ENCODE data around the gene EIPR1. TPM values are rescaled to one million over a fixed set of nuclear protein-coding genes. Genes with fewer than 3 reads are reported as not detected.

EIPR1 gene
- total RNA-seq, 1 donor from 2014 or later: 43.0 TPM

DNA sequence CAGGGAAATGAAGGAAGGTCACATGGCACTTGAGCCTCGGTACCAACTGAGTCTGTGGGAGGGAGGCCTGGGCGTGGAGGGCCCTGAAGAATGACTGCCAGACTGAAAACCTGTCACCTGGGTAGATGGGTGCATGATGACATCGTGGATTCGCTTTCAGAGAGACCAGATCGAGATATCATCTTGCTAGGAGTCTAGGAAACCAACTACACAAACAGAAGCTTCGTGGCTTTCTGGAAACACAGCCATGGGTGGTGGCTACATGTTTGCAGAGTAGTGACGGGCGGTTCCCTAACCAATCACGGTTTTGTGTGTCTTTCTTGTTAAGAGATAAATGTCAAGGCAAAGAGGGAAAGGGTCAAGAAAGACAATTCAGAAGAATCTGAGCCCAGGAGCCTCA, 155.0 kb downstream of the EIPR1 start:
- intact Hi-C loops (cut with micrococcal nuclease): loop anchor here (2.0 to 10.0 kb wide), 3 partner anchors 20 to 332 kb away; partner anchors contain the start of genes EIPR1 and RNASEH1

DNA sequence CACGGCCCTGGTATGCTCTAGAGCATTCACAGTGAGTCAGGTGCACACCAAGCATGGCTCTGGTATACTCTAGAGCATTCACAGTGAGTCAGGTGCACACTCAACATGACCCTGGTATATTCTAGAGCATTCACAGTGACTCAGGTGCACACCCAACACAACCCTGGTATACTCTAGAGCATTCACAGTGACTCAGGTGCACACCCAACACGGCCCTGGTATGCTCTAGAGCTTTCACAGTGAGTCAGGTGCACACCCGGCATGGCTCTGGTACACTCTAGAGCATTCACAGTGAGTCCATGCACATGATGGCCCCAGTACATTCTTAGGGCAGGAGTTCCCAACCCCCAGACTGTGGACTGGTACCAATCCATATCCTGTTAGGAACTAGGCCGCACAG, 158.1 kb downstream of the EIPR1 start:
- intact Hi-C loops (cut with micrococcal nuclease): no loop called here

DNA sequence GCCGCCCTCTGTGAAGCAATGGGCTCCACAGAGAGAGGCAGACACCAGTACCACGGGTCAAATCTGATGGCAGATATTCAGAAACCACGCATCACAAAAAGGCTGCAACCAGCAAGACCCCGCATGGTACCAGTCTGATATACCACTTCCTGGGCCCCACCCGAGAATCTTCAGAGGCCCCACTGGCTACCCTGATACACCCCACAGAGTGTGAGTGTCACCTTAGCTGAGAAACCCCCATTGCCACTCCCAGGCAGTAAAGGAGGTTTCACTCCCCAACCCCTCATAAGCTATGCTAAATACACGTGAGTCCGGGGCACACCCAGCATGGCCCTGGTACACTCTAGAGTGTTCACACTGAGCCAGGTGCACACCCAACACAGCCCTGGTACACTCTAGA, 160.0 kb downstream of the EIPR1 start:
- intact Hi-C loops (cut with micrococcal nuclease): no loop called here

DNA sequence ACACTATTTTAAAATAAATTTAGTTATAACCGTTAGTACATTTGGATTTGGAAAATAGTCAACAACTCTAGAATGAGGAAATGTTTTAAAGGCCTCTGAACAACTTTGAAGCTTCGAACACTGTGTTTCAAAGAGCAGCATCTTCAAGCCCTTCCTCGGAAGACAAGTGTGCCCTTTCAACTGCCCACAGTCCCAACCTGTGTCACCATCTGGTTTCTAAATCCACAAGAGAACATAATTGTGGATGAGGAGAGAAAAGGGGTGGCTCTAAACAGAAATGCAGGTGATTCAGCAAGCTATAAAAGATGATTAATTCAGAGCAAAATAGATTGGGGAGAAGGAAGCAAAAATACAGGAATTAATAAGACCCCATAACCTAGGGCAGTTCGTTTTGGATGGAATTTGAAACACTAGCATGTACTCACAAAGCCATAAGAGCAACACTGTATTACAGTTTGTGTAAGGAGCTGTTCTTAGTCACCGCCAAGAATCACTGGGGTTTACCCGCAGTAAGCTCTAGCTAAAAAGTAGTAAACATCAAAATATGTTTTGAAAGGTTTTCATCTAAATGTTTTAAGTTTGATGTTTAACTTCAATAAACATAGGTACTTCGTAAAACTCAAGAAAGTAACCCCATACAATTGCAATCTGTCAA, 160.7 kb downstream of the EIPR1 start:
- intact Hi-C loops (cut with micrococcal nuclease): no loop called here

DNA sequence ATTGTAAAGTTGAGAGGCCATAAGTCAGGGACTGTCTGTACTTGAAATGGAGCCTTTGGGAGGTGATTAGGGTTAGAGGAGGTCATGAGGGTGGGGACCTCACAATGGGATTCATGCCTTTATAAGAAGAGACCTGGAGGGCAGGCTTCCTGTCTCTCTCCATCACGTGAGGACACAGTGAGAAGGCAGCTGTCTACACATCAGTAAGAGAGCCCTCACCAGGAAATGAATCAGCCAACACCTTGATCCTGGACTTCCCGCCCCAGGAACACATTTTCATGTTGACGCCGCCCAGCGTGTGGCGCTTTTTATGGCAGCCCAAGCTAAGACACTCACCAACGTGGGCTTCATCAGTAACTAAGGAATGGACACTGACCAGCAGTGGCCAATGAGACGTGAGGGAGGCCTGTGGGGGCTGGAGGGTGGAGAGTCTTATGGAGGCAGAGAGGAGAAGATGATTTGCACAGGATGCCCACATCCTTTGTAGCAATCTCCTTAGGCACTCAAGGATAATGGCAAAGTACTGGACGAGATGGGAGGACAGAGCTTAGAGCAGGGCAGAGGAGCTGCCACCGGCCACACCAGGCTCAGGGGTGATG, 162.7 kb downstream of the EIPR1 start:
- intact Hi-C loops (cut with micrococcal nuclease): no loop called here

DNA sequence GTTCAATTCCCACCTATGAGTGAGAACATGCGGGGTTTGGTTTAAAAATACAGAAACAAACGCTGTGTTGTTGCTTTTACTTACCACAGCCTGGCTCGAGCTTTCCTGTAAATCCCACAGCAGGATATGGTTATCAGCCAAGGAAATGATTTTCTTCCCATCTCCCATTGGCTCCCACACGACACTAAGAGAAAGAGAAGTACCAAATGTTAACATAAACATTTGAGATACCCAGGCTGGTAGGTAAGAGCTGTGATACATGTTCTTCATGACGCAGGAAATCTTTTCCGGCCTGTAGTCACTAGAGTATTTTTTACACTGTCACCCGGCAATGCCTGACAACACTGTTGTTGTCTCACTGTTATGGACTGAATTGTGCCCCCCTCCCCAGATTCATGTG, 163.6 kb downstream of the EIPR1 start:
- intact Hi-C loops (cut with micrococcal nuclease): no loop called here

DNA sequence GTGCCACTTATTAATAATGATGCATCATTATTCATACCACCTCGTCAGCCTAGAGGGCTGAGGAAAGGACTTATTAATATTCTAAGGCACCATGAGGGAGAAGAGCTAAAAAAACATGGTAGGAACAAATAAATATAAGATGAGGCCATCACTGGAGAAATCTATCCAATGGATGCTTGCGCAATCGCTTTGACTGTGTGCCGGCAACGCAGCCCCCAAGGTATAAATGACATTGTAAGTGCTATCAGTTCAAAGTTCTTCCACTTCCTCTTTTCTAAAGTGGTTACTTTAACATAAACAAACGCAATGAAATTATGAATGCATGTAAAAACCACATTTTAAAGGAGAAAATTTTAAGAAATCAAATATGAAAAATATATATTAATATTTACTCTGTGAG, 164.6 kb downstream of the EIPR1 start:
- intact Hi-C loops (cut with micrococcal nuclease): no loop called here

DNA sequence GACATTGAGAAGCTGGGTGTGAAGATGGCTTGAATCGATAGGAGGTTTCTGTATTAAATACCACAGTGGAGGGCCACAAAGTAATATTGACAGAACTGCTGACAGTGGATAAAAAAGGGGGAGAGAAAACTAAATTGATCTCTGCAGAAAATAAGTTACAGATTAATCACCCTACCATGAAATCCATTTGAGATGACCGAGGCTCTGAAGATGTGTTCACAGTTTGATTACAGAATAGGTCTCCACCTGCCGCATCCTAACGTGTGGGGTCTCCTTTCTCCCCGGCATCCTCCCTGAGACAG, 165.6 kb downstream of the EIPR1 start:
- intact Hi-C loops (cut with micrococcal nuclease): no loop called here

DNA sequence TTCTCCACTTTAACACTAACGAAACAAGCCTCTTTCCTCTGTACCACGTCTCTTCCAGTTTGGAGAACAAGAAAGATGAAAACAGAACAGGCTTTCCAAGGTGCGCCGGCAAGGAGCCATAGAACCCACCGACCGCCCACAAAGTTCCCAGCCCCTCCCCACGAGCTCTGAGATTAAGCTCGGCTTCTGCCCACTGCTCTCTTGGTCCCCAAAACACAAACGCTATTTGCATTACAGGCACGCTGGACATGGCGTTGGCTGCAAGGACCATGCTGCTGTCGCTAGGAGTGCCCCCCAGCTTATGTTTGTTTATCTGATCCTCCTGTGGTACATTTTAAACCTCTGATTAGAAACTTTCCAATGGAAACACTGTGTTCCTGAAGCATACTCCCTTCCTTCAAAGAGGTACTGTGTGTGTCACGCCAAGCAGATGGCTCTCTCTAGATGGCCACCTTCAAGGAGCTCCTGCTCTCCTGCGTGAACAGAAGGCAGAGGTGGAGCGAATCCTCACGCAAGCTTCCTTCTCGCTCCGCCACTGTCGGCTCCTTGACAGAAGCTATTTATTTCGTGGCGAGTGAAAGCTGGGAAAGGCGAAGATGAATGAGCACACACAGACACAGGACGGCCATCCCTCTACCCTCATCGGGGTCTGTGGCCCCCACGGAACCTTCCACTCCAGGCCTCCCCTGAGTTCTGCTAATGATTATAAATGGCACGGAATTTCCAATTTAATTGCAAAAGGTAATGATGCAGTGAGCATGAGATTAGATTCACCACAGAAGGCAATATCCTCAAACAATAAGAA, 166.2 kb downstream of the EIPR1 start:
- intact Hi-C loops (cut with micrococcal nuclease): no loop called here

DNA sequence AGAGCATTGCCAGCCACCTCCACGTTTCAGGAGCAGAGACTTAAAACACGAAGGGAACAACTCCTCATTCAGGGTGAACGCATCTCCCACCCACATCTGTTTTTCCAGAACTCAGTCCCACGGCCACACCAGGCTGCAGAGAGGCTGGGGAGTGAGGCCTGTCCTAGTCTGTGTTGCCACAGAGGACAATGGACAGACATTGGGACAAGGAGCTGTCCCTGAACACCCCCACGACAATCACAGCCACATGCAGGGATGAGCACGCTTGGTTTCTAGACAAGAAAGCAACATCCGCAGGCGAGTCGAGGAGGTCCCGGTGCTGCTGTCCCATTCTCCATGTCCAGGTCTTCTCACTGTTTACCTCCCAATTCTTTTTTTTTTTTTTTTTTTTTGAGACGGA, 167.4 kb downstream of the EIPR1 start:
- intact Hi-C loops (cut with micrococcal nuclease): no loop called here

DNA sequence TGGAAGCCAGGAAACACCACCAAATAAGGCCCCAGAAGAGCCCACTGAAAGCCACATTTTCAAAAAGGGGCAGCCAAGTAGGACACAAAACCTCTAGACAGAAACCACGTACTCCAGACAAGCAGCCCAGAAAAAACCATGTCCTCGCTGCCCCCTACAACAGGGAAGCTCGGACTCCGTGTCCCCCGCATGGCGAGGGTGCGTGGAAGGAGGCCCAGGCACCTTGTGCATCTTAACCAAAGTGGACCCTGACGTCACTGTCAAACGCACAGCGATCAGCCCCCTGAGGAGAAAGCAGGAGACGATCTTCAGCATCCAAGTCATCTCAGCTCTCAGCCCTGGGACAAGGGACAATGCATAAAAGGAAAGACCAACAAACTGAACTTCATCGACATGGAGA, 168.4 kb downstream of the EIPR1 start:
- intact Hi-C loops (cut with micrococcal nuclease): no loop called here

DNA sequence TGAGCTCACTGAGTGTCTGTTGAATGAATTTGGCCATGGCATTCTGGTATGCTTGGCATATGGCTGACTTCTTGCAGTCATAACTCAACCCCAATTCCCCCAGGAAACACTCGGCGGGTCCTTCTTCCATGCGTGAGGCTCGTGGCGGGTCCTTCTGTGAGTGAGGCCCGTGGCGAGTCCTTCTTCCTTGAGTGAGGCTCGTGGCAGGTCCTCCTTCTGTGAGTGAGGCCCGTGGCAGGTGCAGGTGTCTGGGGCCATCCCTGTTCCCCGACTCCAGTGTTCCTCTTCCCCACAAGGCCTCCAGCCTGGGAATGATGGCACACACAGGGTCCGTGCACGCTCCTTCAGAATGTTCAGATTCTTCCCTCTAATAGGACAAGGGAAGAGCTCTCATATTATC, 169.0 kb downstream of the EIPR1 start:
- intact Hi-C loops (cut with micrococcal nuclease): no loop called here

DNA sequence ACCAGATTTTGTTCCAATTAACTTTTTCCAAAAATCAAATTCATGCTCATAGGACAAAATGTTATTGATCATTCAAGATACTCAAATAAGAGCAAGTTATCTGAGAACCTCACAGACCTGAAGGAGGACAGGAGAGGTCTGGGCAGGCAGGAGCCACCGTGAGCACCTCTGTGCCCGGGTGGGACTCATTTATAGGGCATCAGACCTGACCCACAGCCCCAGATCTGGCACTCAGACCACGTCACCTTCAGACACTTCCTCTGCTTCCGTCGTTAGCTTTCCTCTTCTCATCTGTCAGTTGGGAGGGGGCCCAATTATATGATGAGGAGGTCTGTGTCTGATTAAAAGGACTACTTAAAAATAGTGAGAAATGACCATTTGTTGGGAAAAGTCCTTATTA, 169.4 kb downstream of the EIPR1 start:
- intact Hi-C loops (cut with micrococcal nuclease): no loop called here

DNA sequence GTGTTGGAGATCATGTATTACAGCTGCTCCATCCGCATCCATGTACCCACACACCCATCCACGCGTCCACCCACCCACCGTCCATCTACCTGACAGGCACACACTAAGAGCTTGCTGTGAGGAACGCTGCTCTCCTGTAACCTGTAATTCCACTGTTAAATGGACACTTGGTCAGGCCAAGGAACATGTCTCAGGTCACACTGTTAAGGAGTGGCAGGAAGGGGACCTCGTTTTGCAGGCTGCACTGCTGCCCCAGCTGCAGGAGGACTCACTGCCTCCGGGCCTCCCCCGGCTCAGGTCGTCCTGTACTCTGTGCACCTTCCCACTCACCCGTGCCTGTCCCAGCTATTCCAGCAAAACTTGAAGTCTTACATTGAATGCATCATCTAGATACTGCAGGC, 170.5 kb downstream of the EIPR1 start:
- intact Hi-C loops (cut with micrococcal nuclease): no loop called here

DNA sequence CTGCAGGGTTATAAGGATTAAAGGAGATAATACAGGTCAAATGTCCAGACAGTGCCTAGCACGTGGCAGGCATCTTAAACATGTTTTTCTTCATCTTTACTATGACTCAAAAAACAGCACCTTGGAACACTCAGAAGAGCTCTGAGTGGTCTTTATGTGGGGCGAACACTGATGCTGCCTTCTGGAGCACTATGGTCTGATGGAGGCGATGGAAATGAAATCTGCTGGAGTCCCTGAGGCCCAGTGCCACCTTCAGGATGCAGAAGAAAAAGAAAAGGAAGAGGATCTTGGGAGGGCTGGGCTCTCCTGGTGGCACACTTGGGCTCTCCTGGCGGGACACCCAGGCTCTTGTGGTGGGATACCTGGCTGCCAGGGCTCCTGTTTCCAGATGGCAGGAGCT, 171.8 kb downstream of the EIPR1 start:
- intact Hi-C loops (cut with micrococcal nuclease): no loop called here

DNA sequence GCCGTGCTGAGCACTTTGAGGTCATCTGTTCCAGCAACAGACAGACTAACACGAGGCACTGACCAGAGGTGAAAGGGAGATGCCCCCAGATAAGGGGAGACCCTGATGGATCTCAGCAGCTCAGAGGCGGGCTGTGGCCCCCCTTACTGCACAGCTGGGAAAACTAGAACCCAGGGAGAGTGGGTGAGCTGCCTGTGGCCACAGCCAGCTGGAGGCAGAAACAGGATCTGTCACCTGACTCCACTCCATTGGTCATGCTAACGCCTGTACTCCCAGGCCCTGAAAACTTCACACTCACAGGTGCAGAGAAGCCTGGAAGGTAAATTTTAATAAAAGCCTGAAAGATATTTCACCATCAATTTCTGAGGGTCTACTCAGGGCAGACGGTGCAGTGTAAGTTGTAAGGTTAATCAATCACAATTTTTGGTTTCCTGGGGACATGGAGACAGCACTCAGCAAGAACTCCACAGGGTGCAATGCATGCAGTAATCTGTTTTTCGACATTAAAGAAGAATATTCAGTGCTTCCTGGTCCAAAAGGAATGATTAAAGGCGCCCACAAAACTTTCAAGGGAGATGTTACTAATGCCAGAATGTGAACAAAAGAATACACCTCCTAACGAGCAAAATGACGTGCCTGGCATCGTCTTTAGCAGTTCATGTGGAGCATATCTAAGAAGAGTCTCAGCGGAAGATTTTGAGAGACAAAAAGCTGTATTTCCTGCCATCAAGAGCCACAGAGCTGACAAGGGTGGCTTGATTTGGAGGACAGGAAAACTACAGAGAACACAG, 173.4 kb downstream of the EIPR1 start:
- intact Hi-C loops (cut with micrococcal nuclease): no loop called here

DNA sequence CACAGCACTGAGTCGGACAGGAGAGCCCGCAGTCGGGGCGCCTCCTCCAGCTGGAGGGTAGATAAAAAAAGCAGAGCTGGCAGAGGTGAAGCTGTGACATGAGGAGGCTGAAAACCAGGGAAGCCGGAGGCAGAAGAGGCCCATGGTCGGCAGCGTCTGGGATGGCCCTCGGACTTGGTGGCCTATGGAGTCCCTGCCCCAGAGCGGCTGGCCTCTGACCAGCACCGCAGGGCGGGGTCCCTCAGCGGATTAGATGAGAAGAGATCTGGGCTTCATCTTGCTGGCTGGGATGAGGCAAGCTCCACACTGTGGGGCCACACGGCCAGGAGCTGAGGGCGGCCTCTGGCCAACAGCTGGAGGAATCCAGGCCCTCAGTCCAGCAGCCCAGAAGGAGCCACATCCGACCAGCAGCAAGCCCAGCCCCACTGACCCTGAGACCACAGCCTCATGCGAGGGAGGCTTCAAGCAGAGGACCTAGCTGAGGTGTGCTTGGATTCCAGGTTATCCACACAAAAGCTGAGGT, 174.1 kb downstream of the EIPR1 start:
- intact Hi-C loops (cut with micrococcal nuclease): no loop called here

DNA sequence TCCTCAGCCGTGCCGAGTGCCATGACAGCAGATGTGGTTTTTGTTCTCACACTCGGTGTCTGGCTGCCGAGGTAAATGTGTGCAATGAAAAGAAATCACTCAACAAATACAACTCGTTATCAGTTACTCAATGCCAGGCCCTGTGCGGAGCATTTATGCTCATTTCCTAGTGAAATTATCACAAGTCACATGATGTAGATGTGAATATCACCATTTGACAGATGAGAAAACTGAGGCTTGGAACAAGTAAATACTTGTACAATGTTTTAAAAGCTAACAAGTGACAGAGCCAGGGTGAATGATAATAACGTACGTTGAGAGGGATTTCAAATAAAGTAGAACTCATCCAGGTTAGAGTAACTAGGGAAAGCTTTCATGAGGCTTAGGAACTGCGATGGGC, 174.7 kb downstream of the EIPR1 start:
- intact Hi-C loops (cut with micrococcal nuclease): no loop called here

DNA sequence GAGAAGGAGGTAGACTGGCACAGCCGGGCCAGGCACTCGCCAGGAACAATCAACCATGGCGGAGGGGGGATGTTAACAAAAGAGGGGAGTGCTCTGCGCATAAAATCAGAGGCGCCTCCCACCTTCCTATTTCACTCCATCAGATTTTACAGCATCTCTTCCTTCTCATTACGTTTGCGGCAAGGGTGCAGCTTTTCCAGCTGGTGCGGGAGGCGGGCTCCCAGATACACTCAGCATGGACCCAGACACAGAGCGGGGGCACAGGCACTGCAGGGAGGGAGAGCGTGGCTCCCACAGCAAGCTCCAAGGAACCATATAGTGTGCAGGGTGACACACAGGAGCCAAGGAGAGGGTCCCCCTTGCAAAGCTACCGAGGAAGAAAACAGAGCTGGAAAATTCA, 176.3 kb downstream of the EIPR1 start:
- intact Hi-C loops (cut with micrococcal nuclease): no loop called here

DNA sequence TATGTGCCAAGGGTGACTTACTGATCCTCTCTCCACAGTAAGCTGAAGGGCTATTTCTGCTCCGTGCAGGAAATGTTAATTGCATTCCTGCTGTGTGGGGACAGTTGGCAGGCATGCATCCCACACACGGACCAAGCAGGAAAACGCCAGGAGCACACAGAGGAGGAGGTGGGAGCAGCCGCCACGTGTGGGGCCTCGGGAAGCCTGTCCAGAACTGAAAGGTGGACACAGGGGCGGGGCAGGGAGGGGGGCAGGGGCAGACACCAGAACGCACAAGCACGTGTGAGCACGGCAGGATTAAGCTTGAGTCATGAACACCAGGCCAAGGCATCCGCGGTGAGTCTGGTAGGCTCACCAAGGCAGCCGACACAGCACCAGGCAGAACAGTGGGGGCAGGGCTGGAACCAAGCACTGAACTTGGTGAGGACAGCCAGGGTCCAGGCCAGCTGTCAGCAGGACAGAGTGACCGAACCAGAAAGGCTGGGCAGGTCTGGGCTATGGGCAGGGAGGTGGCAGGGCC, 177.1 kb downstream of the EIPR1 start:
- intact Hi-C loops (cut with micrococcal nuclease): no loop called here

DNA sequence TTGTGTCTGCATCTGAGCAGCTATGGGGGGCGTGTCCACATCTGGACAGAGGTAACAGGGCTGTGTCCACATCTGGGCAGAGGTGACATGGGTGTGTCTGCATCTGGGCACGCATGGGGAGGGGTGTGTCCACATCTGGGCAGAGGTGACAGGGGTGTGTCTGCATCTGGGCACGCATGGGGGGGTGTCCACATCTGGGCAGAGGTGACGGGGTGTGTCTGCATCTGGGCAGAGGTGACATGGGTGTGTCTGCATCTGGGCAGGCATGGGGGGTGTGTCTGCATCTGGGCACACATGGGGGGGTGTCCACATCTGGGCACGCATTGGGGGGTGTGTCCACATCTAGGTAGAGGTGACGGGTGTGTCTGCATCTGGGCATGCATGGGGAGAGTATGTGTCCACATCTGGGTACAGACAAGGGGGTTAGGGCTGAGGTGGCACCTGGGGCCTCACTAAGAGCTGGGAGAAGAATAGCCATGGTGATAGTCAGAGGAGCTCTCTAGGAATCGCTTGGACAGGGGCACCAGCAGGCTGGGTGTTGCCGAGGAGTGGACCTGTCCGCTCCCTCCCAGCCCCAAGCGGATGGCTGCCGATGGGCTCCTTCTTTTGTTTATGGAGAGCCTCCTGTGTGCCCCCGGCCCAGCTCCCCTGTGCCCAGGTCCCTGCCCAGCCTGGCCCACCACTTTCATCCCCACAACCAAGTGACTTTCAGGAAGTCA, 177.8 kb downstream of the EIPR1 start:
- intact Hi-C loops (cut with micrococcal nuclease): no loop called here
